Stimulated activated CD8-positive, alpha-beta memory T cell treated with anti-CD3 and anti-CD28 coated beads, Interleukin-7, amount 100 ng/mL, for 4 hours (primary cell): ENCODE measurements around the gene TMEM89.
A peak's percentile ranks its signal among the peaks of the same experiment; 100 is the strongest.

Experiments used
- DNase-seq, 2 donors: peaks; one replicate each; pipeline ENCODE4 v3.0.0-alpha.2; 2020; ENCODE audit warnings: low read depth in 2 of 2

The TMEM89 gene

GRCh38 chr3:48614044-48614443, 7.5 kb downstream of the TMEM89 start:
- DNase-seq: no peak

- DNase-seq: no peak
These were observed 9.3 kb downstream of the TMEM89 start for GRCh38 chr3:48612309-48612708.

- DNase-seq: peak; percentile 76 to 86
These were observed 12.2 kb downstream of the TMEM89 start, which contains the start of gene UQCRC1 for GRCh38 chr3:48609088-48610005. TSS of gene UQCRC1 (minus strand) at chr3:48609646. CDS start at chr3:48609620, 26 bp downstream.

GRCh38 chr3:48607519-48607918, 14.1 kb downstream of the TMEM89 start:
- no peak for DNase-seq

- no peak for DNase-seq
These were observed 20.0 kb downstream of the TMEM89 start for GRCh38 chr3:48601622-48601994.

GRCh38 chr3:48600711-48601621, 20.6 kb downstream of the TMEM89 start:
- DNase-seq: no peak

- no peak for DNase-seq
These were observed 21.9 kb downstream of the TMEM89 start for GRCh38 chr3:48599509-48600285.

GRCh38 chr3:48599077-48599501, 22.5 kb downstream of the TMEM89 start:
- DNase-seq: no peak

GRCh38 chr3:48598323-48599076, 23.1 kb downstream of the TMEM89 start:
- no peak for DNase-seq

GRCh38 chr3:48597408-48597800, 24.2 kb downstream of the TMEM89 start:
- no peak for DNase-seq

GRCh38 chr3:48596676-48597407, 24.7 kb downstream of the TMEM89 start:
- DNase-seq: no peak

- no peak for DNase-seq
These were observed 25.4 kb downstream of the TMEM89 start for GRCh38 chr3:48596157-48596556.

GRCh38 chr3:48595526-48596121, 25.9 kb downstream of the TMEM89 start:
- no peak for DNase-seq

GRCh38 chr3:48595075-48595525, 26.5 kb downstream of the TMEM89 start, which contains the start of gene COL7A1:
TSS of gene COL7A1 (minus strand) at chr3:48595329. CDS start at chr3:48595159, 170 bp downstream.
- no peak for DNase-seq

GRCh38 chr3:48594417-48595049, 27.0 kb downstream of the TMEM89 start:
- DNase-seq: no peak

GRCh38 chr3:48593337-48593736, 28.2 kb downstream of the TMEM89 start:
- DNase-seq: no peak

GRCh38 chr3:48592519-48593087, 29.0 kb downstream of the TMEM89 start:
- DNase-seq: no peak

GRCh38 chr3:48591886-48592518, 29.6 kb downstream of the TMEM89 start:
- no peak for DNase-seq
